NCI-H2107 treated with DMSO at 0.1 percent for 48 hours (cell line): ENCODE data around the gene RTN1.
"Not testable (repeated sequence)": the region's sequence is repeated elsewhere in the genome, so short reads cannot be mapped to it uniquely, and the experiment has no call there.

ENCODE experiments used
- DNase-seq: peaks from one replicate; lab custom pipeline; 2025; ENCODE audit not compliant: unreplicated experiment; lab: John Stamatoyannopoulos, UW

Gene RTN1

DNA sequence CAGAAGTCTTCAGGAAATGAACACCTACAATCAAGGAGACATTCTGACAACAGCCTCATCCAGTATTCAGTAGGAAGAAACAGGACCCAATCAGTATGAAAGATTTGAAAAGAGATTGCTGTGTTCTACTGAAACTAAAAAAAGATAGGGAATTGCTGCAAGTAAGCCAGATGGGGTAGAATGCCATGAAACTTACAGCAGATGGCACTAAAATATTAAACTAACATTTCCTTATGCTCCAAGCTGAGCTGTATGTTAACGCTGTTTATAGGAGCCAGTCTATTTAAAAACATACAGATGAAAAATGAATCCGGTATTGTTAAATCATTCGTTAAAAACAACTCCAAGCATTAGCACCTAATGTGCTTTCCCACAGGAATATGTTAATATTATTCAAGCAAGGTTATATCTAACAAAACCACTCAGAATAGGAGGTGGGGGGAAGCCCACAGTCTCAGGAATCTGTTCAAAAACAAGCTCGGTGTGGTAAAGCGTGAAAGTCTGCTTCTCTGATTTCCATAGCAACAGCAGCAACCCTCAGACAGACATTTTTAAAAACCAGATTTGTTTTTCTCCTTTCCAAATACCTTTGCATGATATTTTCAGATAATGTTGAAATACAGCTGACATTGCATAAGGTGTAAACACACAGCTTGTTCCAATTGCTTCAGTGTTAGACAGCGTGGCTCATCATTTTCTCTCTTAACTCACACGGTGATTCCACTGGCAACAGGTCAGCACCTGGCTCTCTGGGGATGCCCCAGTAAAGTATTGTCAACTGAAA lies 162.6 kb downstream of the RTN1 start:
- peak; percentile 30 for DNase-seq

DNA sequence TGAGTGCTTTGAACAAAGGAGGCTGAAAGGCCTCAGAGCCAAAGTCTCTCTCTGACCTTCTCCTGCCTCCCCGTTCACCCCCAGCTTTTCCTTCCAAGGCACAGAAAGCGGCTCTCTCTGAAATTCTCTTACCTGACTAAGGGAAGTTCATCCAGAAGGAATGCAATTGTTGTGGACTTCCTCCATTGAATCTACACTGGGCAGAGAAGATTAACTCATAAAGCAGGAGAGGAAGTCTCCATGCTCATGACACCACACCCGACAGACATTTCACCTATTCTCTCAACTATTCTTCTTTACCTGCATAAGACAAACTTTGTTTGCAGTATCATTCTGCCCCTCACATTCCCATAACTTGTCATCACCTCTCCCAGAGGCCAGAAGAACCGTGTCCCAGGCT lies 164.7 kb downstream of the RTN1 start:
- DNase-seq: no peak

DNA sequence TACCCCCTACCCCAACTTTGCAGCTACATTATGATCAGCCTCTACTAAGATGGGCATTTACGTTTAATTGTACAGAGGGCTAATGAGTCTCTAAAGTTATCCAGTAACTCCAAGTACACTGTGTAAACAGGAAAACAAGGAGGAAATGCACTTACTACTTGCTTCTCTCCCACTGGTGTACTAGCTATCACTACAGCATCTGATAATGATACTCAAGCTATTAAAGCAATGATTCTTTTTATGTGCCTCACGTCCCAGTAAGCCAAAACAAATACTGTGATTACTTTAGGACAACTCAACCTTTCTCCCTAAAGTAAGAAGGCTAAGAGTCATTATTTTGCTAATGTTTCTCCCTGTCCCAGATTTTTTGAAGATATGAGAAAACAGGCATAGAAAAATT lies 165.3 kb downstream of the RTN1 start:
- no peak for DNase-seq

- no peak for DNase-seq
Measured at GRCh38 chr14:59704054-59704645, 166.4 kb downstream of the RTN1 start.

- no peak for DNase-seq
Measured at GRCh38 chr14:59699442-59699841, 171.1 kb downstream of the RTN1 start.

- no peak for DNase-seq
Measured at GRCh38 chr14:59698793-59699192, 171.8 kb downstream of the RTN1 start.

GRCh38 chr14:59695198-59695597 lies 175.4 kb downstream of the RTN1 start:
- DNase-seq: no peak

DNA sequence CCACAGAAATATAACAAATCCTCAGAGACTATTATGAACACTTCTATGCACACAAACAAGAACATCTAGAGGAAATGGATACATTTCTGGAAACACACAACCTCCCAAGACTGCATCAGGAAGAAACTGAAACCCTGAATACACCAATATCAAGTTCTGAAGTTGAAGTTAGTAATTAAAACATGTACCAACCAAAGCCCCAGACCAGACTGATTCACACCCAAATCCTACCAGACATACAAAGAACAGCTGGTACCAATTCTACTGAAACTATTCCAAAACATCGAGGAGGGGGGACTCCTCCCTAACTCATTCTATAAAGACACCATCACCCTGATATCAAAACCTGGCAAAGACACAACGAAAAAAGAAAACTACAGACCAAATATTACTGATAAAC lies 179.3 kb downstream of the RTN1 start:
- no peak for DNase-seq

- DNase-seq: no peak
Measured at GRCh38 chr14:59690426-59690825, 180.2 kb downstream of the RTN1 start.

- DNase-seq: peak; percentile 90
Measured at GRCh38 chr14:59688224-59689170, 182.1 kb downstream of the RTN1 start.

DNA sequence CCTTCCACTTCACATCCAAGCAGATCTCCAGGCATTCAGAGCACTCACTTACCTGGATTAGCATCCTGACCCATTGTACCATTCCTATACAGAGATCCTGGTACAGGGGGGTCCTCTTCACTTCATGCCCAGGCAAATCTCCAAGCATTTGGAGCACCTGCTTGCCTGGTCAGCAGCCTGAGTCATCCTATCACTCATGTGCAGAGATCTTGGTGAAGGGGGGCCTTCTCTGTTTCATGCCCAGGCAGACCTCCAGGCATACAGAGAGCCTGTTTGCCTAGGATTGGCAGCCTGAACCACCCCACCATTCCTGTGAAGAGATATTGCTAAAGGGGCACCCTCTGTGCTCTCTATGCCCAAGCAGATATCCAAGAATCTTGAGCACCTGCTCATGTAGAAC lies 182.9 kb downstream of the RTN1 start:
- no peak for DNase-seq

- DNase-seq: peak; percentile 90
Measured at GRCh38 chr14:59679872-59680271, 190.7 kb downstream of the RTN1 start.

GRCh38 chr14:59678352-59678751 lies 192.2 kb downstream of the RTN1 start:
- no peak for DNase-seq

DNA sequence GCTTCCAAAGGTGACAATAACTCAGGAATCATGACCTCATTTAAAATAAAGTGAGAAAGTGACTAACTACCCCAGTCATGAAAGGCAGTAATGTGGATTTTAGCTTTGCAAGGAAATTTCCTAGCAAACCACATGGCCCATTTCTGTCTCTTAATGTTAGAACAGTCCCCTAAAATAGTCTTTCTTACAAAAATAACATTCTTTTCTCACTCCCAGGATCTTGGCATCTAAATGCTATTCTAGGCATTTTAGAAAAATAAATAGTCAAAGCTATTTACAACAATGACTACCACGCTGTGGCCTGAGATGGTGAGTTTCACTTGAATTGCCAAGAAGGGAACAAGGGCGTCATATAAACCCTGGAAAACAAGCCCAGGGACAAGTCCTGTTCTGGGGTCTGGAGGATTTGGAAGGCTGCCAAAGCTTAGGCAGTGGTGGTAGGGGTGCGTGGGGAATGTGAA lies 192.8 kb downstream of the RTN1 start:
- no peak for DNase-seq

DNA sequence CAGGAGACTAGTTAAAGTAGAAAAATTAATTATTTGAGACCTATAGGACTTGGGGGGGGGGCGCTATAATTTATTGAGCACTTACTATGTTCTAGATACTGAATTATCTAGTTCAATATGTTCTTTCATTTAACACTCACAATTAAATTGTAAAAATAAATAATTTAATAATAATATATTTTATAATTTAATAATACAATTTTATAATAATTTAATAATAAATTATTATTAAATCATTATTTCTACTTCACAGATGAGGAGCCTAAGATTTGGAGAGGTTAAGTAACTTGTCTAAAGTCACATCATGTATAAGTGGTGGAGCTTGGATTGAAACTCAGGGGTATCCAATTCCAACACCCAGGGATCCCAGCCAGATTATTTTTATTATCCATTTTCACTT lies 195.2 kb downstream of the RTN1 start:
- no peak for DNase-seq

- no peak for DNase-seq
Measured at GRCh38 chr14:59664741-59665140, 205.8 kb downstream of the RTN1 start.

DNA sequence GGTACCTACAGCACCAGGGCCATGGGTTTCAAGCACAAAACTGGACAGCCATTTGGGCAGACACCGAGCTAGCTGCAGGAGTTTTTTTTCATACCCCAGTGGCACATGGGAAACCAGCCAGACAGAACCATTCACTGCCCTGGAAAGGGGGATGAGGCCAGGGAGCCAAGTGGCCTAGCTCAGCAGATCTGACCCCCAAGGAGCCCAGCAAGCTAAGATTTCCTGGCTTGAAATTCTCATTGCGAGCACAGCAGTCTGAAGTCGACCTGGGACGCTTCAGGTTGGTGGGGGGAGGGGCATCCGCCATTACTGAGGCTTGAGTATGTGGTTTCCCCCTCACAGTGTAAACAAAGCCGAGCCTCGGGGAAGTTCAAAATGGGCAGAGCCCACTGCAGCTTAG lies 212.8 kb downstream of the RTN1 start:
- no peak for DNase-seq

GRCh38 chr14:59656473-59656872 lies 214.1 kb downstream of the RTN1 start:
- DNase-seq: no peak

GRCh38 chr14:59654131-59654530 lies 216.4 kb downstream of the RTN1 start:
- not testable (repeated sequence) for DNase-seq

- DNase-seq: not testable (repeated sequence)
Measured at GRCh38 chr14:59646832-59647231, 223.7 kb downstream of the RTN1 start.

DNA sequence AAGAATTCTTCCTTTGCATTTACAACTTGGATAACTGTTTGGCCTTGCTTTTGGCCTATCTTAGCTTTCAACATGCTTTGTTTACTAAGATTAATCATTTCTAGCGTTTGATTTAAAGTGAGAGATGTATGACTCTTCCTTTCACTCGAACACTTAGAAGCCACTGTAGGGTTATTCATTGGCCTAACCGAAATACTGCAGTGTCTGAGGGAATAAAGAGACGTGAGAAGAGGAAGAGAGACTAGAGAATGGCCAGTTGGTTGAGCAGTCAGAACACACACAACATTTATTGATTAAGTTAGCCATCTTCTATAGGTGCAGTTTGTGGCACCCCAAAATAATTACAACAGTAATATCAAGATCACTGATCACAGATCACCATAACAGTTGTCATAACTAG lies 231.7 kb downstream of the RTN1 start:
- DNase-seq: no peak

DNA sequence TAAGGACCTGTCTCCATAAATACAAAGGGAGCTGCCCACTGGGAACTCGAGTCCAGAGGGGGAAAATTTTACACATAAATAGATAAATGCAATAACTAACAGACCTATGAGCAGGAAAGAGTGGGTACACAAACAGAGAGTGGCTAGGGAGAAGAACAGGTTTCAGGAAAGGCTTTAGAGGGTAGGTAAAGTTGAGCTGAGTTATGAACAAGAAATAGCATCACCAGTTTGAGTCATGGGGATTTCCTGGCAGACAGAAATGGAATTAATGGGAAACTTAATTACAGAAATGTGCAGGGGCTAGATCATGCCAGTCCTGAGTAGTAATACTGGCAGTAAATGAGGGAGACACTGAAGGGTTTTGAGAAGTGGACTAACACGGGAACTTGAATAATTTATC lies 236.0 kb downstream of the RTN1 start:
- no peak for DNase-seq
